ENCODE results near the gene GHR.

GHR gene

GRCh38 chr5:42751044-42751443 is 327.8 kb downstream of the GHR start:
- TF ChIP-seq TAF1 (IDR thresholded peaks at IDR 0.05; ENCODE audit: low read depth) = no peak
- no peak for TF ChIP-seq EGR1 (IDR thresholded peaks at IDR 0.05)

GRCh38 chr5:42753099-42753498 is 329.9 kb downstream of the GHR start:
- no peak for TF ChIP-seq TEAD4 (IDR thresholded peaks at IDR 0.05)
- no peak for TF ChIP-seq CREB1 (IDR thresholded peaks at IDR 0.05; ENCODE audit: low read depth)
- TF ChIP-seq, protein P1, sequence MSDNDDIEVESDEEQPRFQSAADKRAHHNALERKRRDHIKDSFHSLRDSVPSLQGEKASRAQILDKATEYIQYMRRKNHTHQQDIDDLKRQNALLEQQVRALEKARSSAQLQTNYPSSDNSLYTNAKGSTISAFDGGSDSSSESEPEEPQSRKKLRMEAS (IDR thresholded peaks at IDR 0.05) = no peak
- TF ChIP-seq REST (IDR thresholded peaks at IDR 0.05; ENCODE audit: low read depth) = no peak
- no peak for TF ChIP-seq EGR1 (IDR thresholded peaks at IDR 0.05)
- no peak for TF ChIP-seq FOXM1 (IDR thresholded peaks at IDR 0.05; ENCODE audit: borderline replicate concordance, low read depth)

- TF ChIP-seq NFIC (IDR thresholded peaks at IDR 0.05) (no peak), TCF12 (IDR thresholded peaks at IDR 0.05; ENCODE audit: low read depth) (no peak), CEBPB (IDR thresholded peaks at IDR 0.05) (no peak), TEAD4 (IDR thresholded peaks at IDR 0.05) (no peak), EGR1 (IDR thresholded peaks at IDR 0.05) (no peak), FOXM1 (IDR thresholded peaks at IDR 0.05; ENCODE audit: borderline replicate concordance, low read depth) (no peak)
- TF ChIP-seq, protein P1 (IDR thresholded peaks at IDR 0.05) = no peak
Observed at GRCh38 chr5:42756606-42757601, 333.7 kb downstream of the GHR start, which contains the start of gene CCDC152. Gene CCDC152 (plus strand): TSS chr5:42756818. CDS start chr5:42759122, 2,304 bp downstream.

DNA sequence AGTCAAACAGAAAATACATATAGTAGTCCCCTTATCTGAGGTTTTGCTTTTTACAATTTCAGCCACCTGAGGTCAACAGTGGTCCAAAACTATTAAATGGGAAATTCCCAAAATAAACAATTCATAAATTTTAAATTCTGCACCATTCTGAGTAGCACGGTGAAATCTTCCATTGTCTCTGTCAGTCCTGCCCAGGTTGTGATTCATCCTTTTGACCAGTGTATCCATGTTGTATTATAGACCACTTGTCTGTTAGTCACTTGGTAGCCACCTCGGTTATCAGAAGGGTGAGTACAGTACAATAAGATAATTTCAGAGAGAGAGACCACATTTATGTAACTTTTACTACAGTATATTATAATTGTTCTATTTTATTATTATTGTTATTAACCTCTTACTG is 336.2 kb downstream of the GHR start:
- no peak for TF ChIP-seq USF1 (IDR thresholded peaks at IDR 0.05)

GRCh38 chr5:42760426-42760825 is 337.2 kb downstream of the GHR start:
- no peak for TF ChIP-seq ZBTB7A (IDR thresholded peaks at IDR 0.05; ENCODE audit: low read depth)
- no peak for TF ChIP-seq NFIC (IDR thresholded peaks at IDR 0.05)

DNA sequence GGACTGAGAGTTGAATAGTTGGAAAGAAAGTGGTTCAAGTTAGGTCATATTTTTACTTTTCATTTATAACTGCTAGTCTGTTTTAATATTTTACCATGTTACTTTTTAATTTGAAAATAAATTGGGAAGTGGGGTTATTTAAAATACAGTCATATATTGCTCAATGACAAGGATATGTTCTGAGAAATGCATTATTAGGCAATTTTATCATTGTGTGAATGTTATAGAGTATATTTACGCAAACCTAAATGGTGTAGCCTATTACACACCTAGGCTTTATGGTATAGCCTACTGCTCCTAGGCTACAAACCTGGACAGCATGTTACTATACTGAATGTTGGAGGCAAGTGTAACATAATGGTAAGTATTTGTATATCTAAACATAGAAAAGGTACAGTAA is 338.6 kb downstream of the GHR start:
- TF ChIP-seq ZBTB7A (IDR thresholded peaks at IDR 0.05; ENCODE audit: low read depth) = no peak
- no peak for TF ChIP-seq USF1 (IDR thresholded peaks at IDR 0.05)
- TF ChIP-seq YY1 (IDR thresholded peaks at IDR 0.05; ENCODE audit: low read depth) = no peak
- TF ChIP-seq NFIC (IDR thresholded peaks at IDR 0.05) = no peak
- TF ChIP-seq EP300 (IDR thresholded peaks at IDR 0.05; ENCODE audit: borderline replicate concordance) = no peak
- TF ChIP-seq EGR1 (IDR thresholded peaks at IDR 0.05) = no peak
- no peak for TF ChIP-seq TCF12 (IDR thresholded peaks at IDR 0.05; ENCODE audit: low read depth)
- TF ChIP-seq TEAD4 (IDR thresholded peaks at IDR 0.05) = no peak
- TF ChIP-seq, protein P1 (IDR thresholded peaks at IDR 0.05) = no peak
- TF ChIP-seq REST (IDR thresholded peaks at IDR 0.05; ENCODE audit: low read depth) = no peak
- no peak for TF ChIP-seq CEBPB (IDR thresholded peaks at IDR 0.05)
- TF ChIP-seq CREB1 (IDR thresholded peaks at IDR 0.05; ENCODE audit: low read depth) = no peak
- no peak for TF ChIP-seq RAD21 (IDR thresholded peaks at IDR 0.05; ENCODE audit: low read depth)
- TF ChIP-seq TAF1 (IDR thresholded peaks at IDR 0.05; ENCODE audit: low read depth) = no peak
- TF ChIP-seq FOXM1 (IDR thresholded peaks at IDR 0.05; ENCODE audit: borderline replicate concordance, low read depth) = no peak
